ENCODE results near the gene GPR149.

GRCh38 chr3:154427685-154428285, 2.2 kb downstream of the GPR149 start:
- TF ChIP-seq, protein P1, sequence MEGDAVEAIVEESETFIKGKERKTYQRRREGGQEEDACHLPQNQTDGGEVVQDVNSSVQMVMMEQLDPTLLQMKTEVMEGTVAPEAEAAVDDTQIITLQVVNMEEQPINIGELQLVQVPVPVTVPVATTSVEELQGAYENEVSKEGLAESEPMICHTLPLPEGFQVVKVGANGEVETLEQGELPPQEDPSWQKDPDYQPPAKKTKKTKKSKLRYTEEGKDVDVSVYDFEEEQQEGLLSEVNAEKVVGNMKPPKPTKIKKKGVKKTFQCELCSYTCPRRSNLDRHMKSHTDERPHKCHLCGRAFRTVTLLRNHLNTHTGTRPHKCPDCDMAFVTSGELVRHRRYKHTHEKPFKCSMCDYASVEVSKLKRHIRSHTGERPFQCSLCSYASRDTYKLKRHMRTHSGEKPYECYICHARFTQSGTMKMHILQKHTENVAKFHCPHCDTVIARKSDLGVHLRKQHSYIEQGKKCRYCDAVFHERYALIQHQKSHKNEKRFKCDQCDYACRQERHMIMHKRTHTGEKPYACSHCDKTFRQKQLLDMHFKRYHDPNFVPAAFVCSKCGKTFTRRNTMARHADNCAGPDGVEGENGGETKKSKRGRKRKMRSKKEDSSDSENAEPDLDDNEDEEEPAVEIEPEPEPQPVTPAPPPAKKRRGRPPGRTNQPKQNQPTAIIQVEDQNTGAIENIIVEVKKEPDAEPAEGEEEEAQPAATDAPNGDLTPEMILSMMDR (IDR thresholded peaks at IDR 0.05; ENCODE audit: control extremely low read depth in 1 of 3, insufficient read depth in 1 of 3, low read depth in 1 of 3, low read length in 3 of 3) = no peak
- TF ChIP-seq EP300 (IDR thresholded peaks at IDR 0.05; ENCODE audit: borderline replicate concordance in 1 of 2, low read depth in 2 of 2, low read length in 2 of 2) (no peak), TAF1 (IDR thresholded peaks at IDR 0.05; ENCODE audit: low read depth, low read length) (no peak), TAF7 (optimal IDR thresholded peaks at IDR 0.05; ENCODE audit: borderline replicate concordance, low read depth, low read length) (no peak), KDM5A (IDR thresholded peaks at IDR 0.05; ENCODE audit: low read length) (no peak), EZH2 (IDR thresholded peaks at IDR 0.05; ENCODE audit: low read depth, low read length, severe bottlenecking) (no peak), HDAC6 (IDR thresholded peaks at IDR 0.05; ENCODE audit: low read depth, low read length) (no peak), POLR2AphosphoS5 (IDR thresholded peaks at IDR 0.05; ENCODE audit: low read depth, low read length) (no peak)

Data from H1 (cell line).